ENCODE results near the gene FSTL4.

FSTL4 gene

GRCh38 chr5:133508331-133508730, 104.0 kb downstream of the FSTL4 start:
- no peaks in the 10 kb centered on the region for H3K27me3 ChIP-seq (ENCODE audit: control insufficient read depth, insufficient read depth, low read length)
- no peaks in the 10 kb centered on the region for H3K9me3 ChIP-seq (ENCODE audit: control insufficient read depth, low read length)
- no peaks in the 10 kb centered on the region for H3K36me3 ChIP-seq (ENCODE audit: control insufficient read depth, insufficient read depth, low read length)
- H3K4me3 ChIP-seq (ENCODE audit: low read length): no peak overlapping the region
- no peaks in the 10 kb centered on the region for H3K4me1 ChIP-seq (ENCODE audit: control insufficient read depth, insufficient read depth, low read length)
- H3K9ac ChIP-seq (ENCODE audit: low read length): no peak overlapping the region

GRCh38 chr5:133506181-133506580, 106.2 kb downstream of the FSTL4 start:
- Histone ChIP-seq H3K9ac (ENCODE audit: low read length) (no peak overlapping the region), H3K27me3 (ENCODE audit: control insufficient read depth, insufficient read depth, low read length) (no peaks in the 10 kb centered on the region)

GRCh38 chr5:133503511-133503910, 108.8 kb downstream of the FSTL4 start:
- H3K27me3 ChIP-seq (ENCODE audit: control insufficient read depth, insufficient read depth, low read length): no peaks in the 10 kb centered on the region
- no peak overlapping the region for H3K9ac ChIP-seq (ENCODE audit: low read length)
- no peaks in the 10 kb centered on the region for H3K9me3 ChIP-seq (ENCODE audit: control insufficient read depth, low read length)
- H3K36me3 ChIP-seq (ENCODE audit: control insufficient read depth, insufficient read depth, low read length): no peaks in the 10 kb centered on the region
- no peaks in the 10 kb centered on the region for H3K4me1 ChIP-seq (ENCODE audit: control insufficient read depth, insufficient read depth, low read length)
- H3K4me3 ChIP-seq (ENCODE audit: low read length): no peak overlapping the region

More at GRCh38 chr5:133506181-133506580, 106.2 kb downstream of the FSTL4 start:
- Histone ChIP-seq H3K9me3 (ENCODE audit: control insufficient read depth, low read length) (no peaks in the 10 kb centered on the region), H3K36me3 (ENCODE audit: control insufficient read depth, insufficient read depth, low read length) (no peaks in the 10 kb centered on the region), H3K4me1 (ENCODE audit: control insufficient read depth, insufficient read depth, low read length) (no peaks in the 10 kb centered on the region), H3K4me3 (ENCODE audit: low read length) (no peak overlapping the region)

- Histone ChIP-seq H3K9ac (ENCODE audit: low read length) (no peak overlapping the region), H3K27me3 (ENCODE audit: control insufficient read depth, insufficient read depth, low read length) (peaks cover 5% of the 10 kb centered on the region), H3K36me3 (ENCODE audit: control insufficient read depth, insufficient read depth, low read length) (no peaks in the 10 kb centered on the region), H3K9me3 (ENCODE audit: control insufficient read depth, low read length) (no peaks in the 10 kb centered on the region), H3K4me3 (ENCODE audit: low read length) (no peak overlapping the region), H3K4me1 (ENCODE audit: control insufficient read depth, insufficient read depth, low read length) (no peaks in the 10 kb centered on the region)
Observed at GRCh38 chr5:133499895-133500294, 112.4 kb downstream of the FSTL4 start.

GRCh38 chr5:133497608-133498348, 114.6 kb downstream of the FSTL4 start:
- Histone ChIP-seq H3K9ac (ENCODE audit: low read length) (no peak overlapping the region), H3K36me3 (ENCODE audit: control insufficient read depth, insufficient read depth, low read length) (no peaks in the 10 kb centered on the region), H3K4me3 (ENCODE audit: low read length) (no peak overlapping the region), H3K9me3 (ENCODE audit: control insufficient read depth, low read length) (no peaks in the 10 kb centered on the region), H3K27me3 (ENCODE audit: control insufficient read depth, insufficient read depth, low read length) (peaks cover 5% of the 10 kb centered on the region), H3K4me1 (ENCODE audit: control insufficient read depth, insufficient read depth, low read length) (no peaks in the 10 kb centered on the region)

- Histone ChIP-seq H3K36me3 (ENCODE audit: control insufficient read depth, insufficient read depth, low read length) (no peaks in the 10 kb centered on the region), H3K27me3 (ENCODE audit: control insufficient read depth, insufficient read depth, low read length) (peaks cover 5% of the 10 kb centered on the region), H3K9ac (ENCODE audit: low read length) (no peak overlapping the region), H3K4me1 (ENCODE audit: control insufficient read depth, insufficient read depth, low read length) (no peaks in the 10 kb centered on the region), H3K4me3 (ENCODE audit: low read length) (no peak overlapping the region), H3K9me3 (ENCODE audit: control insufficient read depth, low read length) (no peaks in the 10 kb centered on the region)
Observed at GRCh38 chr5:133496631-133497030, 115.7 kb downstream of the FSTL4 start.

- Histone ChIP-seq H3K36me3 (ENCODE audit: control insufficient read depth, insufficient read depth, low read length) (no peaks in the 10 kb centered on the region), H3K4me1 (ENCODE audit: control insufficient read depth, insufficient read depth, low read length) (no peaks in the 10 kb centered on the region), H3K4me3 (ENCODE audit: low read length) (no peak overlapping the region), H3K9ac (ENCODE audit: low read length) (no peak overlapping the region), H3K9me3 (ENCODE audit: control insufficient read depth, low read length) (no peaks in the 10 kb centered on the region), H3K27me3 (ENCODE audit: control insufficient read depth, insufficient read depth, low read length) (peaks cover 5% of the 10 kb centered on the region)
Observed at GRCh38 chr5:133494923-133495246, 117.5 kb downstream of the FSTL4 start.

- H3K27me3 ChIP-seq (ENCODE audit: control insufficient read depth, insufficient read depth, low read length): peaks cover 5% of the 10 kb centered on the region
- H3K9me3 ChIP-seq (ENCODE audit: control insufficient read depth, low read length): no peaks in the 10 kb centered on the region
- H3K36me3 ChIP-seq (ENCODE audit: control insufficient read depth, insufficient read depth, low read length): no peaks in the 10 kb centered on the region
- no peak overlapping the region for H3K9ac ChIP-seq (ENCODE audit: low read length)
- no peak overlapping the region for H3K4me3 ChIP-seq (ENCODE audit: low read length)
- H3K4me1 ChIP-seq (ENCODE audit: control insufficient read depth, insufficient read depth, low read length): no peaks in the 10 kb centered on the region
Observed at GRCh38 chr5:133494232-133494922, 118.0 kb downstream of the FSTL4 start.

- H3K9me3 ChIP-seq (ENCODE audit: control insufficient read depth, low read length): no peaks in the 10 kb centered on the region
- no peaks in the 10 kb centered on the region for H3K36me3 ChIP-seq (ENCODE audit: control insufficient read depth, insufficient read depth, low read length)
- H3K4me1 ChIP-seq (ENCODE audit: control insufficient read depth, insufficient read depth, low read length): no peaks in the 10 kb centered on the region
- H3K9ac ChIP-seq (ENCODE audit: low read length): no peak overlapping the region
- no peak overlapping the region for H3K4me3 ChIP-seq (ENCODE audit: low read length)
- H3K27me3 ChIP-seq (ENCODE audit: control insufficient read depth, insufficient read depth, low read length): no peaks in the 10 kb centered on the region
Observed at GRCh38 chr5:133489632-133490031, 122.7 kb downstream of the FSTL4 start.

- no peaks in the 10 kb centered on the region for H3K36me3 ChIP-seq (ENCODE audit: control insufficient read depth, insufficient read depth, low read length)
- no peaks in the 10 kb centered on the region for H3K9me3 ChIP-seq (ENCODE audit: control insufficient read depth, low read length)
- H3K27me3 ChIP-seq (ENCODE audit: control insufficient read depth, insufficient read depth, low read length): no peaks in the 10 kb centered on the region
- no peak overlapping the region for H3K9ac ChIP-seq (ENCODE audit: low read length)
- H3K4me1 ChIP-seq (ENCODE audit: control insufficient read depth, insufficient read depth, low read length): no peaks in the 10 kb centered on the region
- no peak overlapping the region for H3K4me3 ChIP-seq (ENCODE audit: low read length)
Observed at GRCh38 chr5:133487093-133487492, 125.2 kb downstream of the FSTL4 start.

GRCh38 chr5:133485468-133485867, 126.9 kb downstream of the FSTL4 start:
- H3K27me3 ChIP-seq (ENCODE audit: control insufficient read depth, insufficient read depth, low read length): no peaks in the 10 kb centered on the region
- no peak overlapping the region for H3K9ac ChIP-seq (ENCODE audit: low read length)
- H3K4me1 ChIP-seq (ENCODE audit: control insufficient read depth, insufficient read depth, low read length): no peaks in the 10 kb centered on the region
- no peaks in the 10 kb centered on the region for H3K36me3 ChIP-seq (ENCODE audit: control insufficient read depth, insufficient read depth, low read length)
- H3K9me3 ChIP-seq (ENCODE audit: control insufficient read depth, low read length): no peaks in the 10 kb centered on the region
- no peak overlapping the region for H3K4me3 ChIP-seq (ENCODE audit: low read length)

GRCh38 chr5:133483406-133484090, 128.8 kb downstream of the FSTL4 start:
- Histone ChIP-seq H3K36me3 (ENCODE audit: control insufficient read depth, insufficient read depth, low read length) (no peaks in the 10 kb centered on the region), H3K9me3 (ENCODE audit: control insufficient read depth, low read length) (no peaks in the 10 kb centered on the region), H3K4me3 (ENCODE audit: low read length) (no peak overlapping the region), H3K9ac (ENCODE audit: low read length) (no peak overlapping the region), H3K27me3 (ENCODE audit: control insufficient read depth, insufficient read depth, low read length) (no peaks in the 10 kb centered on the region), H3K4me1 (ENCODE audit: control insufficient read depth, insufficient read depth, low read length) (no peaks in the 10 kb centered on the region)

Measured in mucosa of stomach (tissue), 1 donor.